ENCODE results near the gene CPZ. TPM values are rescaled to one million over a fixed set of nuclear protein-coding genes. Genes with fewer than 3 reads are reported as not detected.
"Not testable (repeated sequence)": the region's sequence is repeated elsewhere in the genome, so short reads cannot be mapped to it uniquely, and the experiment has no call there.

Gene CPZ
- total RNA-seq, 2 donors from 2014 or later = 1.0 to 2.9 TPM

DNA sequence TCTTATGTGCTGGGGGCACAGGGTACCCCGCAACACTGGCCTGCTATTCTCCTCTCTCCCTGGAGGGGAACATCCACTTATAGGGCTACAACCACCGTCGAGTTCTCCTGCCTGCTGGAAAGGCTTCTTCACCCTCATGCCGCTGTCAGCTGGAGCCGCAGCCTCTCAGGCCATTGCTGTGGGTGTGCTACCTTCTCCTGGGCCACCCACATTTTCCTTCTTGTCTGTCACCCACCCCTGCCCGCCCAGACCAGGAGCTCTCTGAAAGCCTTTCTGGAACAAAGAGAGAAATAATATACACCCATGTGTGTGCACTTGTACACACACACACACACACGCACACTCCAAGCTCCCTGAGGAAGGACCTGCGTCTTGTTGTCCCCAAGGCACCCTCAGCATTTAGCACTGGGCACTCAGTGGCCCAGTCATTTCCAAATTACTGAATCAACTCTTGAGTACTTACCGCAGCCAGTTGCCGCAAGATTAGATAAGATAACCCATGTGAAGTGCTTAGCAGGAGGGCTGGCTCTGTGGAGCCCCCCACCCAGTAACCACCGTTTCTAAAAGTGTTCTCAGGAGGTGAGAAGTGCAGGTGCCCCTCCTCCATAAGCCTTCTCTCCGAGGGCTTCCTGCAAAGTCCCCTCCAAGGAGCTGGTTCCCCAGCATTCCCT, 50.2 kb downstream of the CPZ start:
- intact Hi-C loops (cut with DNase I, micrococcal nuclease) = no loop called here
- ATAC-seq (no peak), DNase-seq (no peak)

DNA sequence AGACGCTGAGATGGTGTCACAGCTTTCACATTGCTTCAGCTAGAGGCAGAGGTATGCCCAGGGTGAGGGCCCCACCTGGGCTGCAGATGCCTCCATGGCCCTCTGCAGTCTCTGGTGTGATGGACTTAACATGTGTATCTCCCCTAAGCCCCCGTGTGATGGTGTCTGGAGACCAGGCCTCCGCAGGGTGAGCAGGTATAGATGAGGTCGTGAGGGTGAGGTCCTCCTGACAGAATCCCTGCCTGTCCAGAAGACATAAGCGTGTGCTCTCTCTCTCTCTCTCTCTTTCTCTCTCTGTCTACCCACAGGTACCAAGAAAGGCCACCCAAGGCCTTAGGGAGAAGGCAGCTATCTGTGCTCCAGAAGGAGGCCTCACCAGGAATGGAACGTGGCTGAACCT, 50.9 kb downstream of the CPZ start:
- intact Hi-C loops (cut with DNase I, micrococcal nuclease) = no loop called here
- ATAC-seq (no peak), DNase-seq (no peak)

DNA sequence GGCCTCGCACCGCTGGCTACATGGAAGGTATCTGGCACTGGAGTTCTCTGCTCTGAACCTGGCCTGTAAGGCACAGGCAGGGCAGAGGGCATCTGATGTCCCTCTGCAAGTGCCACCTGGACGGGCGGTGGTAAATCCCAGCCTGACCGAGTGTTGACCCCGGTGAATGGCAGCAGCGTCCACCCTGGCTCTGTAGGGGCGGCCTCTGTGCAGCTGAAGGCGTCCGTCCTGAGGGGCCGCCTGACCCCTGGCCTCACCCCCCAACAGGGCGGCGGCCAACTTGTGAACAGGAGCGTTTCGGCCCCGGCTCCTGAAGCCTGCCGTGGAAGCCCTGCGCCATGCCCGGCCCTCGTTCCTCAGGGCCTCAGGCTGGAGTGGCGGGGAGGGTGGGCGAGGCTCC, 51.4 kb downstream of the CPZ start:
- DNase-seq (no peak), ATAC-seq (no peak)
- intact Hi-C loops (cut with DNase I, micrococcal nuclease) = no loop called here

GRCh38 chr4:8644461-8644891, 51.9 kb downstream of the CPZ start:
- DNase-seq (peak in 1 of 2 donors; percentile 12), ATAC-seq (no peak)
- intact Hi-C loops (cut with DNase I, micrococcal nuclease) = no loop called here

GRCh38 chr4:8644966-8645752, 52.6 kb downstream of the CPZ start:
- ATAC-seq (no peak), DNase-seq (peak in 1 of 2 donors; percentile 20)
- intact Hi-C loops (cut with DNase I, micrococcal nuclease) = no loop called here

- intact Hi-C loops (cut with DNase I, micrococcal nuclease) = no loop called here
- DNase-seq = no peak
- no peak for ATAC-seq
Observed at GRCh38 chr4:8645753-8646124, 53.2 kb downstream of the CPZ start.

DNA sequence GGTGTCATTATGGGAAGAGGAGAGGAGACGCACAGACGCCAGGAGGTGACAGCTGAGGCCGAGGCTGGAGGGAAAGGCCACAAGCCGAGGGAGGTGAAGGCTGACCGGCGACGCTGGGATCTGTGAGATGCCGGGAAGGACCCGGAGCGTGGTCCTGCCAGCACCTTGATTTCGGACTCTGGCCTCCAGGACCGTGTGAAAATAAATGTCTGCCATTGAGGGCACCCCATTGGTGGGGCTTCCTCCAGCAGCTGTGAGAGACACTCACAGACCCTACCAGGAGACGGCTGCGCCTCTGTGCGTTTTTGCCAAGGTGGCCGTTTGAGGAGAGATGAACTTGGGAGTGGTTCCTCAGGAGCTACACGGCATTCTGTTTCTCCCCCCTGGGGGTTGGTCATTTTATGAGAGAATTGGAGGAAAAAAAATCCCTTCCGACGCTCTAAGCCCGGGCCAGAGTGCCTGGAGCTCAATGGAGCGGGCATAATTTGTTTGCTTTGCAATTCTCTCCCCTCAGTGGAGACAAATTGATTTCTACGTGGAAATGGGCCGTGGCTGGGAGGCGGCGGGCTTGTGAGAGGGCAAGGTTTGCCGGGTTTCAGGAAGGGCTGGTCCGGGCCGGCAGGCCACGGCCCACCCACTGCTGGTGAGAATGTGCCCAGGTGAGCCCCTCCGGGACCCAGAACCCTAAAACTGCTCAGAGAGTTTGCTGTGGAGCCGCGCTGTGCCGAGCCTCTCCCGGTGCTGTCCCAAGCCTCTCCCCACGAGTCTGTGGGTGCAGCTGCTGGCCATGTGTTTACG, 53.9 kb downstream of the CPZ start:
- DNase-seq (peak in 1 of 2 donors; percentile 11), ATAC-seq (no peak)
- intact Hi-C loops (cut with DNase I, micrococcal nuclease) = no loop called here

DNA sequence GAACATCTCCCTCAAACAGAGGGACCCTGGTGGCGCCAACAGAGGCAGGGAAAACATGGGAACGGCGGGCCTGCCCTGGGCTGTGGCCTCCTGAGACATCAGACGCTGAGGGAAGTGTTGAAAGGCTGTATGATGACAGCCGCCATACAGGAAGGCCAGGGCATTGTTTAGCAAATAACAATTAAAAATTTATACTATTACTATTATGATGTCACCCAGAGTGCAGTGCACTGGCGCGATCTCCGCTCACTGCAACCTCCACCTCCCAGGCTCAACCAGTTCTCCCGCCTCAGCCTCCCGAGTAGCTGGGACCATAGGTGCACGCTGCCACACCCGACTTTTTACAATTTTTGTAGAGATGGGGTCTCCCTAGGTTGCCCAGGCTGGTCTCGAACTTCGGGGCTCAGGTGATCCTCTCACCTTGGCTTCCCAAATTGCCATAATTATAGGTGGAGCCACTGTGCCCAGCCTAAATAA, 54.6 kb downstream of the CPZ start:
- ATAC-seq (no peak), DNase-seq (no peak)
- intact Hi-C loops (cut with DNase I, micrococcal nuclease) = no loop called here

- ATAC-seq (no peak), DNase-seq (peak in 1 of 2 donors; percentile 1)
- intact Hi-C loops (cut with DNase I, micrococcal nuclease) = no loop called here
Observed at GRCh38 chr4:8647626-8648025, 55.1 kb downstream of the CPZ start.

DNA sequence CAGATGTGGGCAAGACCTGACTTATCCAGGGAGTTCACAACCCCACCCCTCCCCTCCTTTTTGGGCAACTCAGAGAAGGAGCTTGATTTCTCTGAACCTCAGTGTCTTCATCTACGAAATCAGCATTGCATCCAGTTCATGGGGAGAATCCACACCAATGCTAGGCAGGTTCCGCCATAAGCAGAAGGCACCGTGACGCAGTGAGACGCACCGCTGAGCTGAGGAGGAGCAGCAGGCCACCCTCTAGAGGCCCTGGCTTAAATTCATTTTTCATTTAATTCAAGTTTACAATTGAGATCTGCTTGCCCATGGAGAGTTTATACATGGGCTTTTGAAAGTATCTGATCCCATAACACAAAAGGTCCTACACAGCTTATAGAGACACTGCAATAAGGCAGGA, 55.7 kb downstream of the CPZ start:
- intact Hi-C loops (cut with DNase I, micrococcal nuclease) = no loop called here
- ATAC-seq (no peak), DNase-seq (peak in 1 of 2 donors; percentile 2)

GRCh38 chr4:8648816-8649630, 56.5 kb downstream of the CPZ start:
- intact Hi-C loops (cut with DNase I, micrococcal nuclease) = no loop called here
- DNase-seq (peak in 1 of 2 donors; percentile 5), ATAC-seq (no peak)

DNA sequence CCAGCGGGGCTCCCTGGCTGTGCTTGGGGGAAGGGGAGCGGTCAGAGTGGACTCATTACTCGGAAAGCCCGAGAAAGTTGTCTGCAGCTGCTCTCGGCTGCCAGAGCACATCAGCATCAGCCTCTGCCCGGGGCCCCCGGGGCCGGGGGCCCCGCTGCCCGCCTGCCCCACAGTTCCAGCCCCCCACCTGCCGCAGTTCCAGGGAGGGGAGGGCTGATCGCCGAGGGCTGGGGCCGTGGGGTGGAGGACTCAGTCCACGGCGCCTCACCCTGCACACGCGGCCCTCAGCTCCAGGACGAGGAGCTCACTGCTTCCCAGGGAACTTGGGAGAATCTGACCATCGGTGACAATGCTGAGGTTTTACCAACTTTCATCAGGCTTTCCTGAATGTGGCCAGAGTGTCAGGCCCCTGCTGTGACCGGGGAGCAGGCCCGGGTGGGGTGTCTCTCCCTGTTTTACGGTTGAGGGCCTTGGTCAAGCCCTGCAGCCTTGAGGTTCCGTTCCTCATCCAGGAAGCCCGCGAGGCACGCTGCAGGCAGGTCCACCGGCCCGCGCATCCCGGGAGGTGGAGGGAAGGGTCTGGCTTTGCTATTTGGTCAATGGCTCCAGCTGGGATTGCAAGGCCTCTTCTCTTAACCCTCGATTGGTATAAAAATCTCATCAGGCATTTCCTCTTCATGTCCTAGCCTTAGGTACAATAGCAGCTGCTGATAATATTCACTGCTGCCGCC, 57.2 kb downstream of the CPZ start:
- no peak for ATAC-seq
- peak in 1 of 2 donors; percentile 9 for DNase-seq
- intact Hi-C loops (cut with DNase I, micrococcal nuclease) = no loop called here

DNA sequence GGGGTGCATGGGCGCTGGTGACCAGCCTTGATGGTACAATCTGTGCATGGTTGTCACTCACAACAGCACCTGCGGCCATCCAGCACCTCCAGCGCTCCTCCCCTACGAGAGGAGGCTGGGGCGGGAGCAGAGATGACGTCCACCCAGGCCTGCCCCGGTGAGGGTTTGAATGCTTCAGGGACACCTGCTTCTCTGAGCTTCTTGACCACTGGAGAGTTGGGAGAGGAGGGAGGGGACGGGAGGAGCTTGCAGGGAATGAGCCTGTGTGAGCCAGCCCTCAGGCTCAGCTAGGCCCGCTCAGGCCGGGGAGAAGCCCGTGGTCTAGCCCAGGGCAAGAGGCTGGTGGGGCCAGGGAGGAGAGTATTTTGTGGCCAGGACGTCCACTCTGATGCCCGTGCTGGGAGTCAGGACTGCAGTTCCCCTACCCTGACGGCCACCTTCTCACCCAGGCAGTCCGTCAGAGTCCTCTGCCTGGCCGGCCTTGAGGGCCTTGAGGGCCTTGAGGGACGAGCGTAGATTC, 59.2 kb downstream of the CPZ start:
- intact Hi-C loops (cut with DNase I, micrococcal nuclease) = no loop called here
- DNase-seq = peak in 1 of 2 donors; percentile 14
- no peak for ATAC-seq

DNA sequence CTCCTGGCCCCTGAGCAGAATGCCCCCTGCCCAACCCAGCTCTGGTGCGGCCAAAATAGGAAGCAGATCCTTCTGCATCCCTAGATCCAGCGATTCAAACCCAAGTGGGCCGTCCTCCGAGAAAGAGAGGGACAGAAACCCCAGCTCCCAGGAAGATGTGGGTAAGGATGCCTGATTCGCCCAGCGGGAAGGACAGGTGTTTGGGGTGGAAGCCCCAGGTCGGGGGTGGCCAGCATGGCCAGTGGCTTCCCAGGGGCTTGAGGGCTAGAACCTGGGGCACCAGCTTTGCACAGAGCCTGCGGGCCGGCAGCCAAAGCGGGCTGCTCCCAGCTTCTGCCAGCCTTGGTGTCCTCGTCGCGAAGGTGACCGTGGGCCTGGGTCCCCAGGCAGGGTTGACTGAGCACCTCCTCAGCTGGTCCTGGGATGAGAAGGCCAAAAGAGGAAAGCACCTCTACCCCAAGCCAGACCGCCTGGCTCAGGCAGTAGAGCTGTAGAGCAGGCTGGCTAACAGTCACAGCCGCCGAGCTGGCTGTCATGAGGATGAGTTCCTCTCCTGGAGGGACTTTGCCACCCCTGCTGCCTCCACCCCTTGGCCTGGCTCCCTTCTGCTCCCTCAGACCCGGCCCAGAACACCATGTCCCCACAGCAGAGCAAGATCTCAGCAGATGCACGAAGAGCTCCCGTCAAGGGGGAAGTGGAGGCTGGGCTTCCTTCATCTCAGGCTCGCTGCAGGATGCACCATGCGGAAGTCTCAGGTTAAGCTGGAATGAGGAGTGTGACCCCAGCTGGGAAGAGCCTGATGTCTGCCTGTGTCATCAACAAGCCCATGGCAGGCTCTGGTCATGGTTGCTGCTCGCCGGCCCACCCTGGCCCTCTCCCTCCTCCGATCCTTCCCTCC, 59.9 kb downstream of the CPZ start:
- DNase-seq (peak in 1 of 2 donors; percentile 18), ATAC-seq (no peak)
- intact Hi-C loops (cut with DNase I, micrococcal nuclease) = no loop called here

GRCh38 chr4:8653326-8654000, 60.9 kb downstream of the CPZ start:
- ATAC-seq = no peak
- peak in 1 of 2 donors; percentile 3 for DNase-seq
- intact Hi-C loops (cut with DNase I, micrococcal nuclease) = no loop called here

GRCh38 chr4:8654139-8654538, 61.6 kb downstream of the CPZ start:
- ATAC-seq; intact Hi-C loops (cut with DNase I, micrococcal nuclease): not testable (repeated sequence)
- DNase-seq = peak in 1 of 2 donors; percentile 2

All from left colon (tissue), 2 donors.